LNCAP (cell line): ENCODE data around the gene PYROXD2.

Experiments used
- TF ChIP-seq, protein P1 (sequence below): fragments of 450-650 bp; IDR thresholded peaks from 2 replicates; pipeline ENCODE4 v1.5.1; 2017; ENCODE audit warnings: mild to moderate bottlenecking

Gene PYROXD2

DNA sequence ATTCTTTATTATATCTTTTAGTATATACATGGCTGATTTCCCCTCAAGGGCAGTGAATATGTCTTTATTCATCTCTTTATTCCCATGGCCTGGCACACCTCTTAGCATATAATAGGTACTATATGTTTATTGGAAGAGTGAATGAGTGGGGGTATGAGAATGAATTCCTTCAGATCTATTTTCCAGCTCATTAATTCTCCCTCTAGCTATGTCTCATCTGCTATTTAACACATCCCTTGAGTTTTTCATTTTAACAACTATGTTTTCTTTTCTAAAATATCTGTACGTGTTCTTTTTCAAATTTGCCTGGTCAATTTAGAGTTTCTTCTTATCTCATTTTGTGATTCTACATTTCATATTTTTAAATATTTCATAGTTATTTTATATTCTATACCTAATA is 17.3 kb upstream of the PYROXD2 start:
- TF ChIP-seq, protein P1, sequence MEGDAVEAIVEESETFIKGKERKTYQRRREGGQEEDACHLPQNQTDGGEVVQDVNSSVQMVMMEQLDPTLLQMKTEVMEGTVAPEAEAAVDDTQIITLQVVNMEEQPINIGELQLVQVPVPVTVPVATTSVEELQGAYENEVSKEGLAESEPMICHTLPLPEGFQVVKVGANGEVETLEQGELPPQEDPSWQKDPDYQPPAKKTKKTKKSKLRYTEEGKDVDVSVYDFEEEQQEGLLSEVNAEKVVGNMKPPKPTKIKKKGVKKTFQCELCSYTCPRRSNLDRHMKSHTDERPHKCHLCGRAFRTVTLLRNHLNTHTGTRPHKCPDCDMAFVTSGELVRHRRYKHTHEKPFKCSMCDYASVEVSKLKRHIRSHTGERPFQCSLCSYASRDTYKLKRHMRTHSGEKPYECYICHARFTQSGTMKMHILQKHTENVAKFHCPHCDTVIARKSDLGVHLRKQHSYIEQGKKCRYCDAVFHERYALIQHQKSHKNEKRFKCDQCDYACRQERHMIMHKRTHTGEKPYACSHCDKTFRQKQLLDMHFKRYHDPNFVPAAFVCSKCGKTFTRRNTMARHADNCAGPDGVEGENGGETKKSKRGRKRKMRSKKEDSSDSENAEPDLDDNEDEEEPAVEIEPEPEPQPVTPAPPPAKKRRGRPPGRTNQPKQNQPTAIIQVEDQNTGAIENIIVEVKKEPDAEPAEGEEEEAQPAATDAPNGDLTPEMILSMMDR: no peak

DNA sequence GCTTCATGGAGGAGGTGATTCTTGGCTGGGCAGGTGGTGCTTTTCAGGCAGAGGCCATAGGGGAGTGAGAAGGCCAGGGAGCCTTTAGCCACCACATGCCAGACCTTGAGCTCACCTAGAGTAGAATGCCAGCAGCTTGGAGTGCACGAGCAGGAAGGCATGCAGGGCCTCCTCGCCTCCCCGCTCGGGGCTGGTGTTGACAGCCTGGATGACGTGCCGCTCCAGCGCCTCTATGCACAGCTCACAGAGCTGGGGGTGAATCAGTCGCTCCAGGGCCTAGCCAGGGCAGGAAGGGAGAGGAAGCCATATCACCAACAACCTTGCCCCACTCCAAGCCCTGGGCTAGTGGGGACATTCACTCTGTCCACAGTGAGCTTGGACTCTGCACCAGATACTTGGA is 16.0 kb upstream of the PYROXD2 start:
- TF ChIP-seq, protein P1: no peak

DNA sequence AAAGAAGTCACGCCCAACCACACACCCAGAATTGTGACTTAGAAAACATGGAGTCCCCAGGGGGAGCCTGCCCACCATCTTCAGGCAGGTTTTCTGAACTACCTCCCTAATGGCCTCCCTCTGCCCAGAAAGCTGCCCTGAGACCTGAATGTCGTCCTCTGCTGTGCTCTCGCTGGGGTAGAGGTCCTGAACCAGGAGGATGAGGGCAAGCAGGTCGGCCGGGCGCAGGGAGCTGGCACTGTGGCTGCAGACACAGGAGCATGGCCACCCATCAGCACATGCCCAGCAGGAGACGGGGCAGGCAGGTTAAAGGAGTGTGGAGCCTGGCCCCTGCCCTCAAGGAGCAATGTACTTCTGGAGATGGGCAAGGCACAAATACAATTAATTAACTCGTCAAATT is 15.4 kb upstream of the PYROXD2 start:
- TF ChIP-seq, protein P1: no peak

DNA sequence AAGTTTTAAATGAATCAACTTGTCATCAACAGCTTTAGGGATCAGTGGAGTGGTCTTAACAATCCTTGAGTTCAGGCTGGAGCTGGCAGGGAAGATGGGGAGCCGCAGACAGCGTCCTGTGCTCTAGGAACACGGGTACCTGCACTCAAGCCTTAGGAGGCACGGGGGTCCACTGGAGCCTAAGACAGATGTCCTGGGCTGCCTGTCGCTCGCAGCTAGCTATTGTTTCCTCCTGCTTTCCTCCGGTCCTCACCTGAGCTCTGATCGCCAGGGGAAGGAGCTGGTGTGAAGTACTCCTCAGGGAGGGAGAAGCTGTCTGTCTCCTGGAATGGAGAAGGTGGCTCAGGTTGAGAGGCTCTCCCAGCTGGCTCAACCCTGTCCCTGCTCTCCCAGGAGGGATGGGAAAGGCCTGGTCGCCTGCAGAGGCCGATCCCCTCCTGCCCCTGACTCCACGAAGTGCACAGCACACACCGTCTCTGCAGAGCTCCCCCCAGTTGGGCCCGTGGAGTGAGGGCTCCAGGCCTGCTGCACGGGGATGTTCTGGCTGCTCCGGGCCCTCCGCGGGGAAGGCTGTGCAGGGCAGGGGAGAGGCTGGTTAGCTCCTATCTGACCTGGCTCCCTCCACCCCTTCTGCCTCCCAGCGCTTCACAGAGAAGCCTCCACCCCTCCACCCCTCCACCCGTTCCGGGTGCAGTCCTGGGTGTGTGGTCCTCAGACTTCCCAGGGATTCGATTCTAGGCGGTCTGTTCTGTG is 14.5 kb upstream of the PYROXD2 start:
- TF ChIP-seq, protein P1: no peak

DNA sequence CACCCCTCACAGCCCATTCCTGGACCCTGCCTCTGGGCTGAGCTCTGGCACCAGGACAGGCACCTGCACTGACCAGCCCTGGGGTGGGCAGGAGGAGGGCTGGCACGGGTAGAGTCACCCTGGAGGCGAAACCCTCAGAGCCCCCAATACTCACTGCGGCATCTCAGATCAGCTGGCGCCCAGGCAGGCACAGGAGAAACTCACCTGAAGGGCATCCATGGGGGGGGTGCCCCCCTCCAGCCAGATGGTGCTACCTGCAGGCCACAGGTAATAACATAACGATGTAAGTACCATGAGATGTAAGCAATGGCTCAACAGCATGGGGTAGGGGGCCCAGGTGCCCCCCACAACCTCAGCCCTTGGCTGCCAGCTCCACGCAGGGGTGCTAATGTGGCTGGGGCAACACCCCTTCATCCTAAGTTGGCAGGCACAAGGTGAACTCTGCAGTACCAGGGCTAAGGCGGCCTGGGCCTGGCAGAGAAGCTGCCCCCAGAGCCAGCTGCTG is 12.1 kb upstream of the PYROXD2 start:
- TF ChIP-seq, protein P1: no peak

DNA sequence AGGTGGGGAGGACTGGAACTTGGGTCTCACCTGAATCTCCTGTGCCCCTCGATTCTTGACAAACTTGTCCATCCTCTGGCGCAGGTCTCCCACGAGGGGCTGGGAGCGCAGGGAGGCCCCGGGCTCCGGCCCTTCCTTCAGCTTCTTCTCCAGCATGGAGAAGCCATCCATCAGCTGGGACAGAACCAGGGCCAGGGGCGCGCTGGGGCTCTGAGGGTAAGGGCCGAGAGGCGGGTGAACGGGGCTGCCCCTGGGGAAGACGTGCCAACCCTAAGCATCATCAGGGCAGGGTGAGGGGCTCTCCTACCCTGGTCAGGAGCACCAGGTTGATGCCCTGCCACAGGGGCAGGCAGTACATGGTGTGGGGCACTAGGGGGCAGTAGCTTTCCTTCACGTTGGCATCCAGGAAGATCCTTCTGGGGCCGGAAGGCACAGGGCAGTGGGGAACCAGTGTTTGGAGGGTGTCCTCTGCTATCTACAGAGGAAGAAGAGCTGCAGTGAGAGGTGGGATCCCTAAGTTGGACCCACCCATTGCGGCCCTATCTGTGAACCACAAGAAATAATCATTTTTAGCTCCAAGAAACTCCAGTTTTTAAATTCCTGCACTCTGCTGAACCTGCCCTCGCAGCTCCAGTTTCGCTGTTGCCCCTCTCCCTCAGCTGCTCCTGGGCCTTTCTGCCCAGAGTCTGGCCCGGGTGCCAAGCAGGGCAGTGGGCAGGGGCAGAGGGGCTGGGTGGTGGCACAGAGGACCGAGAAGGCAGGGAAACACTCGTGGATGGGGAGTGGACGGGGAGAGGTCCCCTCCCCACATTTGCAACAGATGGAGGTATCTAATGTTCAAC is 10.8 kb upstream of the PYROXD2 start:
- TF ChIP-seq, protein P1: peak; percentile 86

DNA sequence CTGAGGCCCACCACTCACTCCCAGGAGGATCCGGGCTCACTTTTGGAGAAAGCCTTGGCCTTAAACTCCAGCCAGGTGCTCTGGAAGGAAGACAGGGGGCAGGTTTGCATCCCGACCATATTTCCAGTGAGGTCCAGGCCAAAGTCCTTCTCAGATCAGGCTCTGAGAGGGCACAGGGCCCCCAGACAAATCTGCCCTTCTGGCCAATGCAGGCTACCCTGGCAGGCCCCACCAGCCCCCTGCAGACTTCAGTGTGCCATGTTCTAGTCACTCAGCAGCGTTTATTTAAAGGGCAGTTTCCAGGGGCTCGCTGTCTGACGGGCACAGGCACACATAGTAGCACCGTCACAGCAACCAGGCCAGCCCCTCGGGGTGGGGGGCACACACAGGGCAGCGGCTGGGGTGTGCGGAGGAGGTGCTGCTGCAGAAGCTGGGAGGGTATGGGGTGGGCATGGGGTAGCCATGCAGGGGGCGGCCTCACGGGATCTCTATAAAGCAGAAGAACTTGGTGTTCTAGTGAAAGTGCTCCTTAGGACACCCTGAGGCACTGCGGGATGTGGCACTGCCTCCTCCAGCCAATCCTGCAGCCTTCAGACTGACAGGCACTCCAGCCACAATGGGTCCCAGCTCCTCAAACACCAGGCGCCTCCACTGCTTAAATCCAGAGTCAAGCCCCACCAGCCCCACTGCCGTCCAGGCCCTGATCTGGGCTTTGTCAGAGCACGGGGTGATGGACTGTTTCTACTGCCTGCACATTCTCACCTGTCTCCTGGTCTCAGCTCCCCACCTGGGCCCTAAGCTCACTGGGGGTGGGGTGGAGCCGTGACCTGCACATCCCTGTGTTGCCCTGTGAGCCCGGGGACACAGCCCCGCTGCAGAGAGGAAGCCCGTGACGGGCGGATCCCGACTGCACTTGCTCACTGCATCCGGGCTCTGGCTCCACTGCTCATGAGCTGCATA is 9.6 kb upstream of the PYROXD2 start:
- TF ChIP-seq, protein P1: no peak
